ENCODE measurements around the gene NECAP2.

The NECAP2 gene

GRCh38 chr1:16440470-16441281 is at the start of gene NECAP2:
NECAP2 (plus strand) TSS chr1:16440724; CDS start chr1:16440762, 38 bp downstream.
- Histone ChIP-seq H3K27ac (ENCODE audit: low read depth, low read length) (peak within 1 kb of the TSS; percentile 58), H3K9ac (ENCODE audit: low read depth in 1 of 2, low read length in 2 of 2) (peak within 1 kb of the TSS; percentile 96 to 99), H3K9me3 (ENCODE audit: control insufficient read depth in 1 of 2, low read length in 2 of 2) (no peaks in the 10 kb centered on the region), H3K27me3 (ENCODE audit: control insufficient read depth in 1 of 2, insufficient read depth in 2 of 2, low read length in 2 of 2) (no peaks in the 10 kb centered on the region), H3K4me3 (ENCODE audit: low read depth in 1 of 2, low read length in 2 of 2) (peak within 1 kb of the TSS; percentile 98 to 100), H3K4me1 (ENCODE audit: control insufficient read depth in 1 of 2, insufficient read depth in 2 of 2, low read length in 2 of 2) (peaks cover 4 to 24% of the 10 kb centered on the region in 2 donors), H3K36me3 (ENCODE audit: control insufficient read depth in 1 of 2, insufficient read depth in 2 of 2, low read length in 2 of 2) (peaks cover 9 to 20% of the 10 kb centered on the region in 2 donors)

GRCh38 chr1:16391411-16391810 is 49.1 kb upstream of the NECAP2 start:
- Histone ChIP-seq H3K36me3 (ENCODE audit: control insufficient read depth in 1 of 2, insufficient read depth in 2 of 2, low read length in 2 of 2) (peaks cover 22 to 31% of the 10 kb centered on the region in 2 donors), H3K27ac (ENCODE audit: low read depth, low read length) (no peak overlapping the region)

GRCh38 chr1:16392740-16393569 is 47.6 kb upstream of the NECAP2 start:
- H3K4me1 ChIP-seq (ENCODE audit: control insufficient read depth in 1 of 2, insufficient read depth in 2 of 2, low read length in 2 of 2): peaks cover 2 to 14% of the 10 kb centered on the region in 2 donors
- H3K9ac ChIP-seq (ENCODE audit: low read depth in 1 of 2, low read length in 2 of 2): no peak overlapping the region
- H3K4me3 ChIP-seq (ENCODE audit: low read depth in 1 of 2, low read length in 2 of 2): no peak overlapping the region
- no peaks in the 10 kb centered on the region for H3K27me3 ChIP-seq (ENCODE audit: control insufficient read depth in 1 of 2, insufficient read depth in 2 of 2, low read length in 2 of 2)
- peaks cover 25 to 39% of the 10 kb centered on the region in 2 donors for H3K36me3 ChIP-seq (ENCODE audit: control insufficient read depth in 1 of 2, insufficient read depth in 2 of 2, low read length in 2 of 2)
- H3K9me3 ChIP-seq (ENCODE audit: control insufficient read depth in 1 of 2, low read length in 2 of 2): no peaks in the 10 kb centered on the region
- no peak overlapping the region for H3K27ac ChIP-seq (ENCODE audit: low read depth, low read length)

More at GRCh38 chr1:16391411-16391810, 49.1 kb upstream of the NECAP2 start:
- Histone ChIP-seq H3K9me3 (ENCODE audit: control insufficient read depth in 1 of 2, low read length in 2 of 2) (no peaks in the 10 kb centered on the region), H3K4me3 (ENCODE audit: low read depth in 1 of 2, low read length in 2 of 2) (no peak overlapping the region), H3K4me1 (ENCODE audit: control insufficient read depth in 1 of 2, insufficient read depth in 2 of 2, low read length in 2 of 2) (peaks cover 18 to 20% of the 10 kb centered on the region in 2 donors), H3K27me3 (ENCODE audit: control insufficient read depth in 1 of 2, insufficient read depth in 2 of 2, low read length in 2 of 2) (no peaks in the 10 kb centered on the region), H3K9ac (ENCODE audit: low read depth in 1 of 2, low read length in 2 of 2) (no peak overlapping the region)

GRCh38 chr1:16393570-16394521 is 46.7 kb upstream of the NECAP2 start:
- Histone ChIP-seq H3K36me3 (ENCODE audit: control insufficient read depth in 1 of 2, insufficient read depth in 2 of 2, low read length in 2 of 2) (peaks cover 25 to 41% of the 10 kb centered on the region in 2 donors), H3K4me3 (ENCODE audit: low read depth in 1 of 2, low read length in 2 of 2) (no peak overlapping the region), H3K27me3 (ENCODE audit: control insufficient read depth in 1 of 2, insufficient read depth in 2 of 2, low read length in 2 of 2) (no peaks in the 10 kb centered on the region), H3K27ac (ENCODE audit: low read depth, low read length) (no peak overlapping the region), H3K9me3 (ENCODE audit: control insufficient read depth in 1 of 2, low read length in 2 of 2) (no peaks in the 10 kb centered on the region), H3K9ac (ENCODE audit: low read depth in 1 of 2, low read length in 2 of 2) (no peak overlapping the region), H3K4me1 (ENCODE audit: control insufficient read depth in 1 of 2, insufficient read depth in 2 of 2, low read length in 2 of 2) (peaks cover 0 to 14% of the 10 kb centered on the region in 2 donors)

- Histone ChIP-seq H3K4me1 (ENCODE audit: control insufficient read depth in 1 of 2, insufficient read depth in 2 of 2, low read length in 2 of 2) (peaks cover 0 to 14% of the 10 kb centered on the region in 2 donors), H3K4me3 (ENCODE audit: low read depth in 1 of 2, low read length in 2 of 2) (no peak overlapping the region), H3K9me3 (ENCODE audit: control insufficient read depth in 1 of 2, low read length in 2 of 2) (no peaks in the 10 kb centered on the region), H3K36me3 (ENCODE audit: control insufficient read depth in 1 of 2, insufficient read depth in 2 of 2, low read length in 2 of 2) (peaks cover 25 to 46% of the 10 kb centered on the region in 2 donors), H3K27me3 (ENCODE audit: control insufficient read depth in 1 of 2, insufficient read depth in 2 of 2, low read length in 2 of 2) (no peaks in the 10 kb centered on the region), H3K9ac (ENCODE audit: low read depth in 1 of 2, low read length in 2 of 2) (no peak overlapping the region), H3K27ac (ENCODE audit: low read depth, low read length) (no peak overlapping the region)
Observed at GRCh38 chr1:16394977-16395376, 45.5 kb upstream of the NECAP2 start.

GRCh38 chr1:16396591-16396990 is 43.9 kb upstream of the NECAP2 start:
- Histone ChIP-seq H3K4me1 (ENCODE audit: control insufficient read depth in 1 of 2, insufficient read depth in 2 of 2, low read length in 2 of 2) (peaks cover 0 to 10% of the 10 kb centered on the region in 2 donors), H3K4me3 (ENCODE audit: low read depth in 1 of 2, low read length in 2 of 2) (no peak overlapping the region), H3K9ac (ENCODE audit: low read depth in 1 of 2, low read length in 2 of 2) (no peak overlapping the region), H3K27me3 (ENCODE audit: control insufficient read depth in 1 of 2, insufficient read depth in 2 of 2, low read length in 2 of 2) (no peaks in the 10 kb centered on the region), H3K9me3 (ENCODE audit: control insufficient read depth in 1 of 2, low read length in 2 of 2) (no peaks in the 10 kb centered on the region), H3K27ac (ENCODE audit: low read depth, low read length) (no peak overlapping the region), H3K36me3 (ENCODE audit: control insufficient read depth in 1 of 2, insufficient read depth in 2 of 2, low read length in 2 of 2) (peaks cover 25 to 46% of the 10 kb centered on the region in 2 donors)

- Histone ChIP-seq H3K9ac (ENCODE audit: low read depth in 1 of 2, low read length in 2 of 2) (no peak overlapping the region), H3K27me3 (ENCODE audit: control insufficient read depth in 1 of 2, insufficient read depth in 2 of 2, low read length in 2 of 2) (no peaks in the 10 kb centered on the region), H3K27ac (ENCODE audit: low read depth, low read length) (no peak overlapping the region), H3K4me3 (ENCODE audit: low read depth in 1 of 2, low read length in 2 of 2) (no peak overlapping the region), H3K36me3 (ENCODE audit: control insufficient read depth in 1 of 2, insufficient read depth in 2 of 2, low read length in 2 of 2) (peaks cover 25 to 46% of the 10 kb centered on the region in 2 donors), H3K9me3 (ENCODE audit: control insufficient read depth in 1 of 2, low read length in 2 of 2) (no peaks in the 10 kb centered on the region), H3K4me1 (ENCODE audit: control insufficient read depth in 1 of 2, insufficient read depth in 2 of 2, low read length in 2 of 2) (peaks cover 0 to 9% of the 10 kb centered on the region in 2 donors)
Observed at GRCh38 chr1:16397120-16397519, 43.4 kb upstream of the NECAP2 start.

GRCh38 chr1:16398371-16398953 is 42.1 kb upstream of the NECAP2 start:
- H3K36me3 ChIP-seq (ENCODE audit: control insufficient read depth in 1 of 2, insufficient read depth in 2 of 2, low read length in 2 of 2): peaks cover 19 to 42% of the 10 kb centered on the region in 2 donors
- H3K27me3 ChIP-seq (ENCODE audit: control insufficient read depth in 1 of 2, insufficient read depth in 2 of 2, low read length in 2 of 2): no peaks in the 10 kb centered on the region
- peaks cover 0 to 9% of the 10 kb centered on the region in 2 donors for H3K4me1 ChIP-seq (ENCODE audit: control insufficient read depth in 1 of 2, insufficient read depth in 2 of 2, low read length in 2 of 2)
- H3K4me3 ChIP-seq (ENCODE audit: low read depth in 1 of 2, low read length in 2 of 2): no peak overlapping the region
- no peak overlapping the region for H3K9ac ChIP-seq (ENCODE audit: low read depth in 1 of 2, low read length in 2 of 2)
- no peaks in the 10 kb centered on the region for H3K9me3 ChIP-seq (ENCODE audit: control insufficient read depth in 1 of 2, low read length in 2 of 2)
- no peak overlapping the region for H3K27ac ChIP-seq (ENCODE audit: low read depth, low read length)

- H3K9me3 ChIP-seq (ENCODE audit: control insufficient read depth in 1 of 2, low read length in 2 of 2): no peaks in the 10 kb centered on the region
- H3K4me1 ChIP-seq (ENCODE audit: control insufficient read depth in 1 of 2, insufficient read depth in 2 of 2, low read length in 2 of 2): no peaks in the 10 kb centered on the region
- peaks cover 0 to 7% of the 10 kb centered on the region in 2 donors for H3K36me3 ChIP-seq (ENCODE audit: control insufficient read depth in 1 of 2, insufficient read depth in 2 of 2, low read length in 2 of 2)
- H3K9ac ChIP-seq (ENCODE audit: low read depth in 1 of 2, low read length in 2 of 2): no peak overlapping the region
- H3K27ac ChIP-seq (ENCODE audit: low read depth, low read length): no peak overlapping the region
- no peaks in the 10 kb centered on the region for H3K27me3 ChIP-seq (ENCODE audit: control insufficient read depth in 1 of 2, insufficient read depth in 2 of 2, low read length in 2 of 2)
- no peak overlapping the region for H3K4me3 ChIP-seq (ENCODE audit: low read depth in 1 of 2, low read length in 2 of 2)
Observed at GRCh38 chr1:16402742-16403141, 37.8 kb upstream of the NECAP2 start.

Measured in duodenal mucosa (tissue), 2 donors.